GM18511 (cell line): ENCODE results near the gene CMTM5.
"Not testable (repeated sequence)": the region's sequence is repeated elsewhere in the genome, so short reads cannot be mapped to it uniquely, and the experiment has no call there.

Source experiments
- ATAC-seq: cut with Tn5 transposase; IDR thresholded peaks from one replicate; pipeline ENCODE4 v1.9.1; 2021; ENCODE audit warnings: mild to moderate bottlenecking, moderate library complexity; ENCODE audit not compliant: unreplicated experiment

Gene CMTM5

DNA sequence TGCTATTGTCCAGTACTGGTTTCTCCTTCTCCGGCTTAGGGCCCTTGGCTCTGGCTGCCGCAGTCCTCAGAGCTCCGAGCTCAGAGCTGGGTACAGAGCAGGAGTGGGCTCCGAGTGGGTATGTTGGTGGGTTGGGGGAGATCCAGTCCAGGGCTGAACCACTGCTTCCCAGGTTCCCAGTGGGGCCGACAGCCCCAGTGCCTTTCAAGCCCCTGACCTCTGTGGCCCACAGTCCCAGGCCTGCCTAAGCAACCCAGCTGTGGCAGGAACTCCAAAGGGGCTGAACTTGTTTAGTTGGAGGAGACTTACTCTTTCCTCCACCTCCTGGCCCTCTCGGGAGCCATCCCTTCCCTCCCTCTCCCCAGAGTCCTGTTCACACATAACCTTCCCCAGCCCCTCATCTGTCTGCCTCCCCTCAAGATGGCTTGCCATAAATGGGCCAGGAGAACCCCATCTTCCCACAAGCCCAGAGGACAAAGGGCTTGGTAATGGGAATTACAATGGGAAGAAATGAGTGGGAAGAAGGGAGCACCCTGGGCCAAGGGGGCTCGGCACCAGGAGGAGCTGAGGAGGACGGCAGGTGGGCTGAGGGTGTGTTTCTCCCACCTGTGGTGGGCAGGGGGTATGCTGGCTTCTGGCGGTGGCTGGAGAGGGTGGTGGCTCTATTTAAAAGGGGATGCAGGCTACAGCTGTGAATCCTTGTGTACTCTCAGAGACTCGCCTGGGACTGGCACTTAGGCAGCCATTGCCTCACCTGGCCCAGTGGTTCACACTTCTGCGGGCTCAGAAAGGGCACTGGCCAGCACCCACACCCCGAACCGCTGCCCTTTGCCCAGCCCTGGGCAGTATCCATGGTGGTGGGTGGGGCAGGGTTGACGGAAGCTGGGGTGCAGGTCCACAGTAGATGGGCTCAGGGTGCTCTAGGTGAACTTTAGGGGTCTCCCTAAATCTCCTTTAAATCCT, 35.0 kb downstream of the CMTM5 start:
- ATAC-seq, result no peak

DNA sequence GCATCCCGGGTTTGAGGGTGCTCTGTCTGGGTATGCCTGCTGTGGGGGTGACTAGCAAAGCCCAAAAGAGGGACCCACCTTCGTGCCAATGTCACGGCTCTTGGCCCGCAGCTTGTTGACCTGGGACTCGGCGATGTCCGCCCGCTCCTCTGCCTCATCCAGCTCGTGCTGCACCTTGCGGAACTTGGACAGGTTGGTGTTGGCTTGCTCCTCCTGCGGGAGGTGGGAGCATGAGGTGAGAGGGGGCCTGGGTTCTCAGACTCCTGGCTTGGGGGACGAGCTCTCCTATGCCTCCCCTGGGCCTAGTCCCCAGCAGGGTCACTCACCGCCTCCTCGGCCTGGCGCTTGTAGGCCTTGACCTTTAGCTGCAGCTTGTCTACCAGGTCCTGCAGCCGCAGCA, 36.8 kb downstream of the CMTM5 start:
- ATAC-seq, result no peak

- no peak for ATAC-seq
Observed at GRCh38 chr14:23414254-23414653, 37.4 kb downstream of the CMTM5 start.

DNA sequence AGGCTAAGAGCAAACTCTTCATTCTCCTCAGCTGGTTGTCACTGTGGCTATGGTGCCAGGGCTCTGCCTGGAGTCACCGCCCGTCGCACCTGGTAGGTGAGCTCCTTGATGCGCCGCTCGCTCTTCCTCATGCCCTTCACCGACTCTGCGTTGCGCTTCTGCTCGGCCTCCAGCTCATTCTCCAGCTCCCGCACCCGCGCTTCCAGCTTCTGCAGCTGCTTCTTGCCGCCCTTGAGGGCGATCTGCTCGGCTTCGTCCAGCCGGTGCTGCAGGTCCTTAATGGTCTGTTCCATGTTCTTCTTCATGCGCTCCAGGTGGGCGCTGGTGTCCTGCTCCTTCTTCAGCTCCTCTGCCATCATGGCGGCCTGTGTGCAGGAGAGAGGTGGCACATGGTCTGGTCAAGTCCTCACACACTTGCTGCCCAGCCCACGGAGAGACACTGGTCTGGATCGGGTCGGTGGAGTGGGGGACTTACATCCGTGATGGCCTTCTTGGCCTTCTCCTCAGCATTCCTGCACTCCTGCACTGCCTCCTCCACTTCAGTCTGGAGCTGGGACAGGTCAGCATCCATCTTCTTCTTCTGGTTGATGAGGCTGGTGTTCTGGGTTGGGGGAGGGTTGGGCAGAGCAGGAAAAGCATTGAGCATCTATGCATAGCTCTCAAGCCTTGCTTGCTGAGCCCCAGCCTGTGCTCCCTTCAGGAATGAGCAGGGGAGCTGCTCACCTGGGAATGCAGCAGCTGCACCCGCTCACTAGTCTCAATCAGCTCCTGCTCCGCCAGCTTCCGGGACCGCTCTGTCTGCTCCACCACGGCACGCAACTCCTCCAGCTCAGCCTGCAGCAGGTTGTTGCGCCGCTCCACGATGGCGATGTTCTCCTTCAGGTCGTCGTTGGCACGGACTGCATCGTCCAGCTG, 38.3 kb downstream of the CMTM5 start:
- no peak for ATAC-seq

GRCh38 chr14:23415821-23416778, 39.3 kb downstream of the CMTM5 start:
- no peak for ATAC-seq

DNA sequence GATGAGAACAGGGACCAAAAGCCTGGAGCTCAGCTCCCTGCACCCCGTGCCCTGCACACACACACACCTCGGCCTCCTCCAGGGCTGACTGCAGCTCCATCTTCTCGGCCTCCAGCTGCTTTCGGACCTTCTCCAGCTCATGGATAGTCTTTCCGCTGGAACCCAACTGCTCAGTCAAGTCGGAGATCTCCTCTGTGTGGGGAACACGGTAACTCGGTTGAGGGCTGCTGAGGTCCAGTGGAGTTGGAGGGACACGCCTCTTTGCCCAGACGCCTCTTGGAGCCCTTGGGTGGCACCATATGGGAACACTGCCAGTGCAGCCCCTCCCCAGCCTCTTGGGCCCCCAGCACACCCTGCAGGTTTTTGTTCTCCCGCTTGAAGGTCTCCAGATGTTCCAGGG, 40.0 kb downstream of the CMTM5 start:
- ATAC-seq, result no peak

DNA sequence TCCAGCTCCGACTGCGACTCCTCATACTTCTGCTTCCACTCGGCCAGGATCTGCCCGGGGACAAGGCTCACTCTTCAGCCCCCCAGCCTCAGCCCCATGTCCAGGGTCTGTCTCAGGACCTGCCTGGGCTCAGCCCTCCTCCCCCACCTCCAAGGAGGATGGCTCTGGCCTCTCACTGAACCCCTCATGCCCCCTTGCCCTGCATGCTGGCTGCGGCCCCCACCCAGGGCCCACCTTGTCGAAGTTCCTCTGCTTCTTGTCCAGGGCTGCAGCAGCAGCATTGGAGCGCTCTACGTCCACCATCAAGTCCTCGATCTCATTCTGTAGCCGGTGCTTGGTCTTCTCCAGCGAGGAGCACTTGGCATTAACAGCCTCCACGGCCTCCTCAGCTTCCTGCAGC, 40.4 kb downstream of the CMTM5 start:
- not testable (repeated sequence) for ATAC-seq

- ATAC-seq, result no peak
Observed at GRCh38 chr14:23418021-23418420, 41.2 kb downstream of the CMTM5 start.

DNA sequence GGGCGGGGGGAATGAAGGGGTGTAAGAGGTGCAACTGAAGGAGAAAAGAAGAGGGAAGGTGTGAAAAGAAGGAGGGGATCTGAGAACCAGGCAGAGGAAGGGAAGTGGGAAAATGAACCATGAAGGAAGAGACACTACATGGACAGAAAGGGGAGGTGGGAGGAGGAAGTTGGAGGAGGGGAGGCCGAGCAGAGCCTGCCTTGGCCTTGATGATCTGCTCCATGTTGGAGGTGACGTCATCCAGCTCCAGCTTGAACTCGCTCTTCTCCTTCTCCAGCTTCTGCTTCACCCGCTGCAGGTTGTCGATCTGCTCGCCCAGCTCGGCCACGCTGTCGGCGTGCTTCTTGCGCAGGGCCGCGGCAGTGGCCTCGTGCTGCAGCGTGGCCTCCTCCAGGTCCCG, 42.8 kb downstream of the CMTM5 start:
- ATAC-seq, result not testable (repeated sequence)

GRCh38 chr14:23421594-23421993, 44.7 kb downstream of the CMTM5 start:
- no peak for ATAC-seq

DNA sequence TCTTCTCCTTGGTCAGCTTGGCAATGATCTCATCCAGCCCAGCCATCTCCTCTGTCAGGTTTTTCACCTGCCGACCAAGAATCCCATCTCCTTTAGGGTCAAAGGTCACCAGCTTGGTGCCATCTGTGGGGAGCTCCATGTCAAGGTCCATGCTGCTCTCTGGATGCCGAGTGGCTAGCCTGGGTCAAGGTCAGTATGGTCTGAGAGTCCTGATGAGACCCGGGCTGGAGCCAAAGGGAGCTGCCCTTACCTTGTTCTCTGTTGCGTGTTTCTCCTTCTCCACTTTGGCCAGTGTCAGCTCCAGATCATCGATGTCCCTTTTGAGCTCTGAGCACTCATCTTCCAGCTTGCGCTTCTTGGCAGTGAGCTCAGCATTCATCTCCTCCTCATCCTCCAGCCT, 46.8 kb downstream of the CMTM5 start:
- no peak for ATAC-seq

DNA sequence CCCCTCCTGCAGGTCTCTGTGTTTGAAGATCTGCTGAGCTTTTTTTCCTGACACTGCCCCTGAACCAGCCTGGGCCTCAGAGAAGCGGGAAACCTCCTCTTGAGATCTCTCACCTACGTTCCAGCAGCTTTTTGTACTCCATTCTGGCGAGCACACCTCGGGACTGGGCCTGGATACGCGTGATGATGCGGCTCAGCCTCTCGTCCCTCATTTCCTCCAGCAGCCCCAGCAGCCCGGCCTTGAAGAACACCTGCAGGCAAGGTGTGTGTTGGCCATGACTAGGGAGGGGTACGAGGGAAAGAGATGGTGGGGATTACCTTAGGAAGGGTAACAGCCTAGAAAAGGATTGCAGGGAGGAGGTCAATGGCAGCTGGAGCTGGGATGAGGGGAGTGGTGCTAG, 48.3 kb downstream of the CMTM5 start:
- ATAC-seq, result no peak

DNA sequence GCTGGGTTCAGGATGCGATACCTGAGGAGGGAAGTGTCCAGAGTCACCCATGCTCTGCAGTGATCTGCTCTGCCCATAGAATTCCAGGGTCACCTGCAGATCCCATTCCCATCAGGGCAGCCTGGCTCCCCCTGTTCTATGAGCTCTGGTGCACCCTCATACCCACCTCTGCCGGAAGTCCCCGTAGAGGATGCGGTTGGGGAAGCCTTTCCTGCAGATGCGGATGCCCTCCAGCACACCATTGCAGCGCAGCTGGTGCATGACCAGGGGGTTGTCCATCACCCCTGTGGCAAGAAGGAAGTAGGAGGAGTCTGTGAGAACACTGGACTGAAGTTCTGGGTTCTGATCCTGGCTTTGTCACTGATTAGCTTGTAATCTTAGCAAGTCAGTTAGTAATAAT, 49.0 kb downstream of the CMTM5 start:
- not testable (repeated sequence) for ATAC-seq

DNA sequence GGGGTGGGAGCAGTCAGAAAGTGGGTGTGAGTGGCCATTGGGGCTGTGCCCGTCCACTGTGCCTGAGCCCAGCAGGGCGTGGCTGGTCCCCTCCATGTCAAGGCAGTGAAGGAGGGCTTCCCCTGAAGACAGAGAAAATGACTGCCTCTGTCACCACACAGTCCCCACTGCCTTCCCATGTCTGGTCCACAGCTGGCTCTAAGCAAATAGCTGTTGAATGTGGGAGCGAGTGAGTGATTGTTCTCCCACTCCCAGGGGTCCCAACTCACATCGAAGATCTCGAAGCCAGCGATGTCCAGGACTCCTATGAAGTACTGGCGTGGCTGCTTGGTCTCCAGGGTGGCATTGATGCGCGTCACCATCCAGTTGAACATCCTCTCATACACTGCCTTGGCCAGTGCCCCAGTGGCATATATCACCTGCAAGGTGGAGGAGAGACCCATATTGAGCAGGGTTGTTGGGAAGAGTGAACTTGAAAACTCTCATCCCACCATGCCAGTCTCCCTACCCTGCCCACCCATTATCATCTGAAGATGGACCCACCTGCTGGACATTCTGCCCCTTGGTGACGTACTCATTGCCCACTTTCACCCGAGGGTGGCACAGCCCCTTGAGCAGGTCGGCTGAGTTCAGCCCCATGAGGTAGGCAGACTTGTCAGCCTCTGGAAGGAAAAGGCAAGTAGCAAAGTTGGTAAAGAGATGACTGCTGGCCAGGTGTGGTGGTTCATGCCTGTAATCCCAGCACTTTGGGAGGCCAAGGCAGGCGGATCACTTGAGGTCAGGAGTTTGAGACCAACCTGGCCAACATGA, 52.0 kb downstream of the CMTM5 start:
- ATAC-seq, result no peak
